HFFc6 (cell line): ENCODE measurements around the gene PRKCE. TPM values are rescaled to one million over a fixed set of nuclear protein-coding genes. Genes with fewer than 3 reads are reported as not detected.

Experiments
- DNase-seq: peaks from one replicate; pipeline ENCODE4 v3.0.0-alpha.2; 2018
- H3K27ac Mint-ChIP-seq: 2 replicates; pipeline ENCODE4 v1.8.0; 2020; ENCODE audit warnings: mild to moderate bottlenecking, mixed read lengths
- H3K27me3 Mint-ChIP-seq: 2 replicates; pipeline ENCODE4 v1.8.0; 2021; ENCODE audit warnings: mild to moderate bottlenecking, moderate library complexity, mixed read lengths; ENCODE audit not compliant: insufficient read depth
- H3K36me3 Mint-ChIP-seq: 2 replicates; pipeline ENCODE4 v1.8.0; 2021; ENCODE audit warnings: low read depth, mixed read lengths
- H3K4me1 Mint-ChIP-seq: 2 replicates; pipeline ENCODE4 v1.8.0; 2020; ENCODE audit warnings: low read depth, mixed read lengths
- H3K4me3 Mint-ChIP-seq: 2 replicates; pipeline ENCODE4 v1.8.0; 2020; ENCODE audit warnings: mild to moderate bottlenecking, moderate library complexity, mixed read lengths
- H3K9me3 Mint-ChIP-seq: 2 replicates; pipeline ENCODE4 v1.8.0; 2020; ENCODE audit warnings: mild to moderate bottlenecking, mixed read lengths
- CTCF ChIP-seq: fragments of 200-600 bp; sonication (generic); IDR thresholded peaks from 2 replicates; pipeline ENCODE4 v1.5.0; 2021; ENCODE audit warnings: antibody characterized with exemption, mild to moderate bottlenecking
- total RNA-seq, 6 experiments: library from RNA; stranded (reverse); fragmentation: NEBNext Ultra II Directional; extraction: Animal tissue kit (Norgen Biotek cat#: 25700); gene quantifications; 2 replicates in 1 of 6; 3 replicates in 5 of 6; pipeline ENCODE4 v1.2.3, GENCODE V29; 2021

Gene PRKCE
- total RNA-seq, 6 experiments from 2014 or later: 10.8 to 13.7 (median 12.0) TPM

- H3K4me3 Mint-ChIP-seq: no peak overlapping the region
- DNase-seq: no peak
- TF ChIP-seq CTCF: no peak
- peaks cover 3% of the 10 kb centered on the region; the same call in 1 of the 2 replicates for H3K36me3 Mint-ChIP-seq
- H3K27ac Mint-ChIP-seq: peak overlapping the region; percentile 85
- no peaks in the 10 kb centered on the region for H3K9me3 Mint-ChIP-seq
- H3K27me3 Mint-ChIP-seq: peaks cover 1% of the 10 kb centered on the region; the same call in 1 of the 2 replicates
- peaks cover 63% of the 10 kb centered on the region for H3K4me1 Mint-ChIP-seq
Observed at GRCh38 chr2:46170026-46170425, 518.6 kb downstream of the PRKCE start.

- peak overlapping the region; percentile 85 for H3K27ac Mint-ChIP-seq
Observed at GRCh38 chr2:46170611-46171350, 519.3 kb downstream of the PRKCE start.

GRCh38 chr2:46171411-46171953 lies 520.0 kb downstream of the PRKCE start:
- peaks cover 10% of the 10 kb centered on the region; the same call in 1 of the 2 replicates for H3K36me3 Mint-ChIP-seq
- peak overlapping the region; percentile 85 for H3K27ac Mint-ChIP-seq
- no peaks in the 10 kb centered on the region for H3K9me3 Mint-ChIP-seq
- peak; percentile 91 for DNase-seq
- peaks cover 68% of the 10 kb centered on the region for H3K4me1 Mint-ChIP-seq
- no peaks in the 10 kb centered on the region; the same call in 1 of the 2 replicates for H3K27me3 Mint-ChIP-seq
- no peak for TF ChIP-seq CTCF
- peak overlapping the region; percentile 43 for H3K4me3 Mint-ChIP-seq

More at GRCh38 chr2:46170611-46171350, 519.3 kb downstream of the PRKCE start:
- no peak for DNase-seq
- no peak for TF ChIP-seq CTCF
- Mint-ChIP-seq H3K4me3 (peak overlapping the region; percentile 43; the same call in 1 of the 2 replicates), H3K27me3 (no peaks in the 10 kb centered on the region), H3K9me3 (no peaks in the 10 kb centered on the region), H3K36me3 (peaks cover 10% of the 10 kb centered on the region; the same call in 1 of the 2 replicates), H3K4me1 (peaks cover 63% of the 10 kb centered on the region)

GRCh38 chr2:46171996-46172546 lies 520.6 kb downstream of the PRKCE start:
- no peaks in the 10 kb centered on the region for H3K9me3 Mint-ChIP-seq
- peak; percentile 60 for TF ChIP-seq CTCF
- no peaks in the 10 kb centered on the region; the same call in 1 of the 2 replicates for H3K27me3 Mint-ChIP-seq
- peak overlapping the region; percentile 85 for H3K27ac Mint-ChIP-seq
- peak; percentile 13 for DNase-seq
- peaks cover 10% of the 10 kb centered on the region; the same call in 1 of the 2 replicates for H3K36me3 Mint-ChIP-seq
- no peak overlapping the region for H3K4me3 Mint-ChIP-seq
- H3K4me1 Mint-ChIP-seq: peaks cover 71% of the 10 kb centered on the region

- peaks cover 70% of the 10 kb centered on the region for H3K4me1 Mint-ChIP-seq
Observed at GRCh38 chr2:46173030-46173429, 521.6 kb downstream of the PRKCE start.

More at GRCh38 chr2:46173030-46173429, 521.6 kb downstream of the PRKCE start:
- H3K27ac Mint-ChIP-seq: 0 out of 2 replicates have a peak overlapping the region, but pooled peaks have one; percentile 16
- H3K36me3 Mint-ChIP-seq: peaks cover 10% of the 10 kb centered on the region; the same call in 1 of the 2 replicates
- no peaks in the 10 kb centered on the region for H3K9me3 Mint-ChIP-seq
- DNase-seq: no peak
- no peaks in the 10 kb centered on the region; the same call in 1 of the 2 replicates for H3K27me3 Mint-ChIP-seq
- H3K4me3 Mint-ChIP-seq: no peak overlapping the region
- no peak for TF ChIP-seq CTCF
